GM10847 (cell line): ENCODE measurements around the gene TMPRSS13.

Experiments used
- POLR2A ChIP-seq: IDR thresholded peaks from 2 replicates; pipeline ENCODE4 v1.6.1; 2011; ENCODE audit not compliant: insufficient read length; ENCODE audit errors: extremely low read depth

TMPRSS13 gene

DNA sequence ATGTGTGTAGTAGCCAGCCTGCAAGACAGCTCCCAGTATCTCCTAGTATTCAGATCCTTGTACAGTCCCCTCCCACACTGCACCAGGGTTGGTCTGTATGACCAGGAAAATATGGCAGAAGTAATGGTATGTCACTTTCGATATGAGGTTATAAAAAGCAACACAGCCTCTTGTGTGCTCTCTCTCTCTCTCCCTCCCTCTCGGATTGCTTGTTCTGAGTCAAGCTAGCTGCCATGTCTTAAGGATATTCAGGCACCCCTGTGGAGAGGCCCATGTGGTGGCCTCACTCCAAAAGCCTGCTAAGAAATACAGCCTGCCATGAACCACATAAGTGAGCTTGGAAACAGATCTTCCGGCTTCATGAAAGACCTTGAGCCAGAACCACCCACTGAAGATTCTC lies 78.1 kb downstream of the TMPRSS13 start:
- TF ChIP-seq POLR2A: no peak
